ENCODE measurements around the gene HTR6.
"Not testable (repeated sequence)": the region's sequence is repeated elsewhere in the genome, so short reads cannot be mapped to it uniquely, and the experiment has no call there.

HTR6 gene

DNA sequence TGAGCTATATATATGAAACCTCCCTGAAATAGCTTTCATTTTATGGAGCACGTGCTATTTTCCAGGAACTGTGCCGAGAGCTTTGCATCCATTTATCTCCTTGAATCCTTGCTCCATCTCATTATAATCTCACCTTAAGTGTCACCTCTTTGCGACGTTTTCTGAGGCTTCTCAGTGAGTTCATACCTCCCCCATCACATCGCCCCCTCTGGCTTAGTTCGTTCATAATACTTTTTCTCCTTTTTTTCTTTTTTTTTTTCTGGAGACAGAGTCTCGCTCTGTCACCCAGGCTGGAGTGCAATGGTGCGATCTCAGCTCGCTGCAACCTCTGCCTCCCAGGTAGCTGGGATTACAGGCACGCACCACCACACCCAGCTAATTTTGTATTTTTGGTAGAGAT, 25.4 kb upstream of the HTR6 start:
- DNase-seq (ENCODE audit: low spot score), result not testable (repeated sequence)

DNA sequence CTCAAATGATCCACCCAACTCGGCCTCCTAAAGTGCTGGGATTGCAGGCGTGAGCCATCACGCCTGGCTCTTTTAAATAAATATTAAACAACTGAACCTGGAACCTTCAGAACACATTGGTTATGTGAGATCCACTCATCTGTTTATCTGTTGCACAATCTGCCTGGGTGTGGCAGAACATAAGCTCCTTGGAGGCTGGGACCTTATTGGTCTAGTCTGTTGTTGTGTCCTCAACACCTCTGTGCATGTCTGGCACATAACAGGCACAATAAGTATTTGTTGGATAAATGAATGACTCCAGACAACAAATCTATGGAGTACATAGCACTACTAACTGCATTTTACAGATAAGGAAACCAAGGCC, 24.7 kb upstream of the HTR6 start:
- DNase-seq (ENCODE audit: low spot score), result no peak

DNA sequence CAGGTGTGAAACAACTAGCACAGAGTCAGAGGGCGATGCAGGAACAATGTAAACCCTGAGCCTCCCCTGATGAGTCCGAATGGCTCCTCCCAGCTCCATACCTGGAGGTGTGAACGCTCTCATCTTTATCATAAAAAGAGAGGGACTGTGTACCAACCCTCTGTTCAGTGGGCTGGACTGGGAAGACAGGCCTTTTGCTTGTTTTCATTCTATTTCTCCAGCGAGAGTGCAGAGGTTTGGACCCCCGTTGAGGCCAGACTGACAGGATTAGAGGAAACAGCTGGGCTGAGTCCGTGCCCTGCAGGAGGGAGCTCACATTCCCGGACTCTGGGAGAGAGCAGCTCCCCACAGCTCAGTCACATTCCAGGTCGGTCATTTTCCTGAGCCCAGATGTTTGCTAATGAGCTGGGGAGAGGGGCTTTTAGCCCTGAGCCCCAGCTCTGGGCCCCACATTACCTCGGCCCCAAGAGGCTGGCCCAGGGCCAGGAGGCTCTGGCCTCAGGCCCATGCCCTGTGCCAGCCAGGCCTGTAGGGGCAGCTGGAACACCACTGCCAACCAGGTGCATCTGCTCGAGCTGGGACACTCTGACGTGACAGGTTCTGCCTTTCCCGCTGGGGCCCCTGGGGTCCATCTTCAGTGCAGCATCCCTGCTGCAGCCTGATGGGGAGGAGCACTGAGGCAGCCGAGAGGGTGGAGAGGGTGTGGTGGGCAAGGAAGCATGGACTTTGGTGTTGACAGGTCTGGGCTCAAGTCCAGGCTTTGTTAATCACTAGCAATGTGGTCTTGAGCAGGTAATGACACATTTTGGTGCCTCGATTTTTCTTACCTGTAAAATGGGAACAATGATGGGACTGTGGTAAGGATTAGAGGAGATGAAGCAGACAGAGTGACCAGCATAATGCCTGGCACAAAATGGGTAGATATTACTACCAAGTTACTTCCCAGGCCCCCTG, 24.0 kb upstream of the HTR6 start:
- DNase-seq (ENCODE audit: low spot score), result no peak

DNA sequence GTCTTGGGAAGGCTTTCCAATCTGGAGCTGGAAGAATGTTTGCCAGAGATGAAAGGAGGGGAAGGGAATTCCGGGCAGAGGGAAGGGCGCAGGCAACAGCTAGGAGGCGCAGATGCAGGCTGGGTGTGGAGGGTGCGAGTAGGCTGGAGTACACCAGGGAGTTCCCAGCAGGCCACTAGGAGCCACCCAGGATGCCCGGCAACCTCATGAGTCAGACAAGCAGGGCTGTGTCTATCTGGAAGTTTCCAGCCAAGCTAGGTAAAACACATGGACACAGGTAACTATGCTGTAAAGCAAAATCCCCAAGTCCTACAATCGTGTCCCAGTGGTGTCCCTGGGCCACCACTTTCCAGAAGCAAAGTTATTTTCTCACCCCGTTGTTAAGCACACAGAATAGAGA, 21.6 kb upstream of the HTR6 start:
- no peak for DNase-seq (ENCODE audit: low spot score)

DNA sequence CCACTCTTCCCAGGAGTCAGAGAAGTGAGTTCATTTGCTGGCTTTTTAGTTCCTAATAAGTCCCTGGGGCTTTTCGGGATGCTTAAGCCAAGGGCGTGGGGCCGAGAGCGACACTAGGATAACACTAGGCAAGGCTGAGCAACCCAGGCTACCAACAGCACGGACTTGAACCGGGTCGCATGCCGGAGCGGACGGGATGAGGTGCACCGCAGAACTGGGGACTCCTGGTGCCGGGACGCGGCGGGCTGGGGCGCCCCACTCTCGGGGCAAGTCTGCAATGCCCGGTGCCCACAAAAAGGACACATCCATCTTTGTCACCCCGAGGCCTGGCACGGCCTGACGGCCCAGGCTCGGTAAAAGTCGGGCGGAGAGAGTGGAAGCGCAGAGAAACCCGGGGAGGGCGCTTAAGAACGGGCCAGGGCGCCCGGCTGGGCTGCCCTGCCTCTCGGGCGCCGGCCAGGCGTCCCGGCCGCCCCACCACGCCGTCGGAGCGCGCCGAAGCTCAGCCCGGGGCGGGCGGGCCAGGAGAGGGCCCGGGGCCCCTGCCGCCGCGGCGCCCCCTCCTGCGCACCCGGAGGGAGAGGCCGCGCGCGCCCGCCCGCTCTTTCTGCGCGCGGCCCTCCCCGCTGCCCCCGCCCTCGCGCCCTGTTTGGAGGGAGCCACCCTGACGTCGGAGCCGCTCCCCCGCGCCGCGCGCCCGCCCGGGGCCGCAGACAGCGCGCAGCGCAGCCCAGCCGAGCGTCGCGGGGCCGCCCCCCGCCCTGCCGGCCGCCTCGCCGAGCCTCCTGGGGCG, 20.9 kb upstream of the HTR6 start, which contains the start of gene NBL1:
Gene NBL1 (plus strand): TSS at position 710 of the 793 bp plus-strand sequence. CDS start 10,720 bp downstream, outside the sequence.
- DNase-seq (ENCODE audit: low spot score), result peak; percentile 40

DNA sequence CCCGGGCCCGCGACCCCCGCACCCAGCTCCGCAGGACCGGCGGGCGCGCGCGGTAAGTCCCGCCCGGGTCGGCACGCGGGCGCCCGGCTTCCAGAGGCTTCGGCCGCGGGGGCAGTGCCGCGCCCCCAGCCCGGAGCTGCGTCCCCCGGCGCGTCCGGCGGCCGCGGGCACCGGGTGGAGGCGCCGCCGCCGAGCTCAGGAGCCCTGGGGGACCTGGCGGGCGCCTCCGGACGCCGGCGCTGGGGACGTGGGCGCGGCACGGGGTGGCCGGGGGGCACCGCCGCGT, 20.3 kb upstream of the HTR6 start:
- no peak for DNase-seq (ENCODE audit: low spot score)

DNA sequence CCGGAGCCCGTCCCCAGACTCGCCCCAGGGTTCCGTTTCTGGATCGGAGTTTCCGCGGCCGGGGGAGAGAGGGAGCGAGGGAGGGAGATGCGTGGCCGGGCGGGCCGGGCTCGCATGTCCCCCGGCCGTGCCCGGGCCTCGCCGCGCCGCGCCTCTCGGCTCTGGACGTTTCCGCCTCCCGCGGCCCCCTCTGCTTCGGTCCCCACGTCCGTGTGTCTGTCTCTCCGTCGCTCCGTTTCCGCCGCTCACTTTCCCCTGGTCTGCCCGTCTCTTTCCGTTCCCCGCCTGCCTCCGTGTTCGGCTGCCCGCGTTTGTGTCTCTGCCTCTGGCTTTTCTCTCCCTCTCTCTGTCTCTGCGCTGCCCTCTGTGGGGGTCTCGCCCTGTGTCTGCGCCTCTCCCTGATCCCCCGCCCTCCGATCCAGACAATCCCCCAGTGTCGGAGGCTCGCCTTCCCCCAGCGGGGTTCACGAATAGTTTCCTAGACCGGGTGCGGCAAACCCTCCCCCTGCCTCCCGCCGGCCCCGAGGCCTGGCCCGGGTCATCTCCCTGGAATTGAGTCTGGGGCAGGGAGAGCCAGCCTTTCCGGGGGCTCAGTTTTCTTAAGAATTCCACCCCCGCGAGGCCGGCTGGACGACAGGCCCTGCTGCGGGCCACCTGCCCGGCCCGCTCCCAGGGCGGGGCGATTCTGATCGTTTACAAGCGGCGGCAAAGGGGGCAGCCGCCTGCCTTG, 19.8 kb upstream of the HTR6 start:
- no peak for DNase-seq (ENCODE audit: low spot score)

DNA sequence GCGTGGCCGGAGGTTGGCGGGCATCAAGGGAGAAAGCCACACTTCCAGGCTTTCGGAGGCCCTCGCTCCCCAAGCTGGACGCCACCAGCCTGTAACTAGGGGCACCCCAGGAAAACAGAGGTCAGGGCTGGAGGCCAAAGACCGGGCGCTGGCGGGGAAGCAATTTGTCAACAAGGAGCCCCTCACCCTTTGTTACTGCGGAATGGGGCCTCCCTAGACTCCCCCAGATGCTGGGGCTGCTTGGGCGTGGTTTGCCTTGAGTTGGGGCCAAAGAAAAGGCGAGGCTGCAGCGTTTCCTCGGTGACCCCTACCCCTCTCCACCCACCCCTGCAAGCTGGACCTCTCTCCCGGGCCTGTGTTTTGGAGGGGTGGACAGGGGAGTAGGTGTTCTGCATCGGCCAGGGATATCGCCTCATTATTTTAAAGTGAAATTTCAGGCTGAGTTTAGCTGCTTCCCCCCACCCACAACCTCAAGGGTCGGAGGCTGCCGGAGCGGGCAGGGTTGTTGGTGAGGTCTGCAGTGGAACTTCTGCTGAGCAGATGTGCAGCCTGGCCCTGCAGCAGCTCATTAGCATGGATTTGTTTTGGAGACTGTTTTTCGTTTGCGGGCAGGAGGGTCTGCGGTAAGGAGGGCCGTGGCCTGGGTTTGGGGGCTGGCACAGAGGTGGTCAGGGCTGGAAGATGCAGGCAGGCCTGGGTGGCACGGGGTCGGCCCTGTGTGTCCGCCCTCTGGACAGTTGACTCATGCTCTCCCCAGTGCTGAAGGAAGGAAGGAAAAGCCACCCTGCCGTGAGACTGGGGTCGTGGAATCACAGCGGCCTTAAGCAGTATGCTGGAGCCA, 19.0 kb upstream of the HTR6 start:
- no peak for DNase-seq (ENCODE audit: low spot score)

DNA sequence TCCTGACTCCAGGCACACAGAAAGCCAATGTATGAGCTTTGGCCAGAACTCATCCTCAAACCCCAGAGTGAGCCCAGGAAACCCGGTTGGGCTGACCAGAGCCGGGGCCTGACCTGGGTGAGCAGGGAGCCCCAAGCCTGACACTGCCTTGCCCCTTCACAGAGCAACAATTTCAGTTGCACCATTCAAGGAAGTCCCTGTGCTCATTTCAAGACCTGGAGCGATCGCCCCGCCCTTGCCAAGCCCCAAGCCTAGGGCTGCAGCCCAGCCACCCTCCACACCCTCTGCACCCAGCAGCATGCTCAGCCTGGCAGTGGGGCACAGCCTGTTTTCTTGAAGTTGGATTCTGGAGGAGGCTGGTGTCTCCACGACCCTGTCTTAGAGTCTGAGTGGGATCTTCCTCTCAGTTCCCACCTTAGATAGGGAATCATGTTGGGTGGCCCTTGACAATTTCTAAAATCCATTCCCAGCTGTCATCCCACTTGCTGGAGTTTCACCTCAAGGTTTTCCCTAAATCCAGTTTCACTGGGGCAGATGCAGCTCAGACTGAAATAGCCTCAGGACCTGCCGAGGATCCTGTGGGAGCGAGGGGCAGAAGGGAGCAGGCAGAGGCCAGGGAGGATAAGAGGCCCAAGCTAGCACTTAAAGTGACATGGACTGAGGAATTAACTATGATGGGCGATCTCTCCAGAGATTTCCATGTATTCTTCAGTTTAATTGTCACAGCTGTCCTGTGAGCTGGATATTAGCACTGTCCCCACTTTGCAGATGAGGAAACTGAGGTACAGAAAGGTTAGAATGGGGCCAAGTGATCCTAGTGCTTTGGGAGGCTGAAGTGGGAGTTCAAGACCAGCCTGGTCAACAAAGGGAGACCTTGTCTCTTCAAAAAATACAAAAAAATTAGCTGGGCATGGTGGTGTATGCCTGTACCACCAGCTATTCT, 18.0 kb upstream of the HTR6 start:
- DNase-seq (ENCODE audit: low spot score), result no peak

DNA sequence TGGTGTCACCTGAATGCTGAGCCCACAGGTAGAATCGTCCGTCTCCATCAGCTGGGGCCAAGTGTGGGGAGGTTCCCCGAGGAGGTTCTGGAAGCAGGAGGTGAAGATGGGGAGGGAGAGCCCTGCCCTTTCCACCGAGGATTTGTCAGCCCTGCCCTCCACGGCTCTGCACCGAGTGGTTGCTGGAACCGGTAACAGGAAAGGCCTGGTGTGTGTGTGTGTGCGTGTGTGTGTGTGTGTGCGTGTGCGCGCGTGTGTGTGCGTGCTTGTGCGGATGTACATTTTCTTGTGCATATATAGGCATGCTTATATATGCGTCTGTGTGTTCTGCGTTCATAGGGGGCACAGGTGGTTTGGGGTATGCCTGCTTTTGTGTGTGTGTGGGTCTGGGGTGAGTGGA, 17.0 kb upstream of the HTR6 start:
- no peak for DNase-seq (ENCODE audit: low spot score)

DNA sequence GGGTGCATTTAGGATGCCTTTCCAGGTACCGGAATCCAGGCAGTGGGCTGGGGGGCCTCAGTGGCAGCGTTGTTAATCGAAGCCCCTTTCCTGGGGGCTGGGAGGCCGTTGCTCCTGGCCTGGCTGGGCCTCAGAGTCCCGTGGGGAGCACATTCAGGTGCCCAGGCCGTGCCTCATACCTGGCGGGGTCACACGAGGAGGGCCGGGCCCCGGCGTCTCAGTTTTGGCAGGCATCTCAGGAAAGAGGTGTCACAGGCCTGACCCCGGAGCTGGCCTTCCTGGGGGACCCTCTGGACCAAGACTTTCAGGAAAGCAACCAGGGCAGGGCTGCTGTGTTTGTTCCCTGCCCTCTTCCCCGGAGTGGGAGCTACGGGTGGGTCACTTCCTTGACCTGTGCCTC, 16.4 kb upstream of the HTR6 start:
- no peak for DNase-seq (ENCODE audit: low spot score)

DNA sequence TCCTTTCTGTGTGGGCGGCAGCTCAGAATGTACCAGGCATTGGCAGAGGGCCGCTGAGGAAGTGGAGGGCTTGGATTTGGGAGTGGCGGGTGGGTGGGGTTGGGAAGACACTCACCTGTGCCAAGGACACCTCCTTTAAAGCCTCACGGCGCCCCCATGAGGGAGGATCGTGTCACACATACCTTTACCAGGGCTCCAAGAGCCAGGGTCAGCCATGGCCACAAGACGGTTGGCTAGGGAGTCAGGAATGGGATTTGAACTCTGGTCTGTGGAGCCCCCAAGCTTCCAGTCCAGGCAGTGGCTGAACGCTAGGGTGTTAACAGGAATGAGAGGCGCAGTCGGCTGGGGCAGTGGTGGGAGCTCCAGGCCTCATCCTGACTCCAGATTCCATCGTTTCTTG, 16.0 kb upstream of the HTR6 start:
- no peak for DNase-seq (ENCODE audit: low spot score)

DNA sequence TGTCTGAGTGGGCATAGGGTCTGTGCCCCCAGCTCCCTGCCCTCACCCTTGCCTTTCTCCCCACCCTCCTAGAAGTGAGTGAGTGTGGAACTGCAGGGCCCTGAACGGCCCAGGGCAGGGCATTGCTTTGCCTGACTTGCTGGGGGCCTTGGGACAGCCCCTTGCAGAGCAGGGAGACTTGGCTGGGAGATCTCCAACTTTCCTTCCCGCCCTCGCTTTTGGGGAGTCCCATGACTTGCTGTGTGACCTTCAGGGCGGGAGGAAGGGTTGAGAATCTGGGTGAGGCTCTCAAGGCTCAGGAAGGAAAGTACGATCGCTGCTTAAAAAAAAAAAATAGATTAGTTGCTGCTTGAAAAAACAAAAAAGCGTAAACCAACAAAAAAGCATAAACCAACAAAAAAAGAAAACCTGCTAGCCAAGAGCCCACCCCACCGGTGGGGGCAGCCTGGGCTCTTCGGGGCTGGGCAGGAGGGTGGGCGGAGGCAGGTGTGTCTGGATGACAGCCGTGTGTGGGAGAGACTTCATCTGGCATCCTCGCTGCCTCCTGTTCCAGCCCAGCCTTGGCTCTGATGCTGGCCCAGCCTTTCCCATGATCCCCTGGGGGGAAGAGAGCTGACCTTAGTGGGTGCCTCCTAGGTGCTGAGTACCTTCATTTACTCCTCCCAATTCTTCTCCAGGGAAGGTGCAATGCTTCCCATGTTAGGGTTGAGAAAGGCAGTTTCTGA, 14.1 kb upstream of the HTR6 start:
- no peak for DNase-seq (ENCODE audit: low spot score)

DNA sequence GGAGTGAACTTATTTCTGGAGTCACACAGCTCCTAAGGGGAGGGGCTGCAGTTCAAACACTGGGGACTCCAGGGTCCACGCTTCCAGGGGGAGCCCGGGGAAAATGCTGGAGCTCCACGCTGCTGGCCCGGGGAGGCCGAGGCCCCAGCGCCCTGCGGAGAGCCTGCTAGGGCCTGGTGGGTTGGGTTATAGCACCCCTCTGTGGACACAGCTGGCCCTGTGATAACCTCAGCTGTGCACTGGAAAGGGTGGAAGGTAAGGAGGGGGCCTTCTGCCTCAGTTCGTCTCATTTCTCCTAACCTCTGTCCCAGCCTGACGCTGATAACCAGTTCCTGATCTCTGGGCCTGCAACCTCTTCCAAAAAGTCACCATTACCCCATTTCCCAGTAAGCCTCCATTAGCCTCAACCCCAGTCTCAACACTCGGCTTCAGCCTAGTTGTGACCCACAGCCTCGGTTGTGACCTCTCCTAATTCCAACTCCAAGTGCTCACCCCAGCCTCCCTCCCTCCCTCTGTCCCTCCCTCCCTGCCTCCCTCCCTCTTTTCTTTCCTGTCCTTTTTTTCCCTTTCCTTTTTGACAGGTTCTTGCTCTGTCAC, 13.4 kb upstream of the HTR6 start:
- no peak for DNase-seq (ENCODE audit: low spot score)

DNA sequence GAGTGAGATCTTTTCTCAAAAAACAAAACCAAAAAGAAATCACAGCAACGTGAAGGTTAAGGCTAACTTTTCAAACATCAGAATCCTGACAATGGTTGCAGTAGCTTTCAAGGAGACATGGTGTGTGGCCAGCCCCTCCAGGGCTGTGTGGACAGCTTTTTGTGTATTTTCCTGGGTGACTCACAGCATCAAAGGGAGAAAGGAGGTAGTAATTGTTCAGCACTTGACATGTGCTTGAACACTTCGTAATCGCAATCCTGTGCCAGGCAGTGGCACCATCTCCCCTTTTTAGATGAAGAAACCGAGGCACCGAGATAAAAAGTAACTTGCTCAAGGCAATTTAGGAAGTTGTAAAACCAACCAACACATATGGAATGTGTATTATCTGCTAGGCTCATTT, 10.3 kb upstream of the HTR6 start:
- no peak for DNase-seq (ENCODE audit: low spot score)

DNA sequence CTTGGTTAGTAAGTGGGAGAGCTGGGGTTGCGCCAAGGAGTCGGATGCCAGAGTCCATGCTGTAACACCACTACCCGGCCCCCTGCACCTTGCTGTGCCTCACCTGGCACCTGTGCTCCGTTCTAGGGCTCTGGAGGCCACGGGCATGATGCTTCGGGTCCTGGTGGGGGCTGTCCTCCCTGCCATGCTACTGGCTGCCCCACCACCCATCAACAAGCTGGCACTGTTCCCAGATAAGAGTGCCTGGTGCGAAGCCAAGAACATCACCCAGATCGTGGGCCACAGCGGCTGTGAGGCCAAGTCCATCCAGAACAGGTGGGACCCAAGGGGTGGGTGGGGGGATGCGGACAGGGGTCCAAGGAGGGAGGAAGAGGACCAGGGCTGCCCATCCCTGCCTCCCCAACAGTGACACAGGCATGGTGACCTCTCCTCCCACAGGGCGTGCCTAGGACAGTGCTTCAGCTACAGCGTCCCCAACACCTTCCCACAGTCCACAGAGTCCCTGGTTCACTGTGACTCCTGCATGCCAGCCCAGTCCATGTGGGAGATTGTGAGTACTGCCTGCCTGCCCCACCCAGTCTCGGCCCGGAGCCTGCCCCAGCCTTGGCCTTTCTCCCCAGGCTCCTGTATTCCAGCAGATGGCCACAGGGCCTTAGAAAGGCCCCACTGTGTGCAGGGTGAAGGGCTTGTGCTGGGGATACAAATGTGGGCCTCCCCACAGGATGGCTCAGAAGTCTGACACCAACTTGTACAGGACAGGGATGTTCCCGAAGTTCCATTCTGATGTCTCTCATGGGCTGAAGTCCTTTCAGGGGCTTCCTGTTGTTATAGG, 9.6 kb upstream of the HTR6 start:
- DNase-seq (ENCODE audit: low spot score), result no peak

DNA sequence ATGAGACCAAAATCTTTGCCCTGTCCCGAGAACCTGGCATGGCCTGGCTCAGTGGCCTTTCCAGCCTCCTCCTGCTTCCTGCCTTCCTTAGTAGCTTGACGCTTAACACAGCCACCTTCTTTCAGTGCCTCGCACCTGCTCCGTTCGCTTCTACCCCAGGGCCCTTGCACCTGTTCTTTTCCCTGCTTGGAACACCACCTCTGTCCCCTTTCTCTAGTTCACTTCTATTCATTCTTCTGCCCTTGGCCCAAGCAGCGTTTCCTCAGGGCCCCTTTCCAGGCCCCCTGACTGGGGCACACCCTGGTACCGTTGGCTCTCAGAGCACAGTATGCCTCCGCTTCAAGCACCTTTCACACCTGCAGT, 9.0 kb upstream of the HTR6 start:
- no peak for DNase-seq (ENCODE audit: low spot score)

DNA sequence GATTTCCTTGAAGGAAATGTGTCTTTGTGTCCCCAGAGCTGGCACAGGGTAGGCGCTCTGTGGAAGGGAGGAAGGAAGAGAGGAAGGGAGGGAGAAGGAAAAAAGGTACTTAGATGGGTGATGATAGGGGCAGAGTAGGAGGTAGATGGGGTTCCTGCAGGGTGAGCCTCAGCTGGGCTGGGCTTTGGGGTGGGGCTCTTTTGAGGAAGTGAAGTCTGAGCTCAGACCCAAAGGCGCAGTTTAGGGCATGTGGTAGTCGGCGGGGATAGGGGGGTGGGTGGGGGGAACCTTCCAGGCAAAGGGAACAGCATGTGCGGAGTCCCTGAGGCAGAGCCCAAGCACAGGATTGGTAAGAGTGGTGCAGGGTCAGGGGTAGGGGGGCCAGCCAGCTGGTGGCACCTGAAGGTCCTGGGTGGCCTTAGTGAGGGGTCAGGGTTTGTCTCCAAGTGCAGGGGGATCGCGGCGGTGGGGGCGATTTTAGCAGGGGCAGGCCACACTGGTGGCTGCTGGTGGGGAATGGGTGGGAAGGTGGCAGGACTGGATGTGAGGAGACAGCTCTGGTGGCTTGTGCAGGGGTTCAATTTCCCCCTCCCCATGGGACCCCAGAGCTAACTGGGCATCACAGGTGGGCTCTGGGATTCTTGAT, 8.4 kb upstream of the HTR6 start:
- DNase-seq (ENCODE audit: low spot score), result no peak

All from kidney capillary endothelial cell (primary cell).